DND-41 (cell line): ENCODE results near the gene PLA2G2A.

Experiments used
- CTCF ChIP-seq: IDR thresholded peaks from 2 replicates; pipeline ENCODE4 v1.5.1; 2012; ENCODE audit warnings: borderline replicate concordance, low read length, moderate library complexity, mild to moderate bottlenecking; ENCODE audit not compliant: poor library complexity, severe bottlenecking; ENCODE audit errors: extremely low read depth
- EZH2 ChIP-seq: IDR thresholded peaks from 3 replicates; pipeline ENCODE4 v1.6.1; 2012; ENCODE audit warnings: borderline replicate concordance, low read depth, mild to moderate bottlenecking, moderate library complexity, low read length, inconsistent platforms; ENCODE audit not compliant: severe bottlenecking

- no peak for TF ChIP-seq CTCF
- TF ChIP-seq EZH2, result no peak
Measured at GRCh38 chr1:19926296-19927129, 52.9 kb downstream of the PLA2G2A start.
